Urinary bladder (tissue), 4 donors: ENCODE measurements around the gene GUF1. TPM values are rescaled to one million over a fixed set of nuclear protein-coding genes. Genes with fewer than 3 reads are reported as not detected.
"Not testable (repeated sequence)": the region's sequence is repeated elsewhere in the genome, so short reads cannot be mapped to it uniquely, and the experiment has no call there.

Experiments used
- DNase-seq: peaks from one replicate; pipeline ENCODE4 v3.0.0-alpha.2; 2015; ENCODE audit errors: extremely low spot score
- H3K27ac ChIP-seq: one replicate; pipeline ENCODE4 v1.5.1; 2013; ENCODE audit warnings: low read depth, mild to moderate bottlenecking, moderate library complexity
- H3K36me3 ChIP-seq: one replicate; pipeline ENCODE4 v1.6.1; 2013; ENCODE audit warnings: mild to moderate bottlenecking, moderate library complexity; ENCODE audit not compliant: insufficient read depth
- H3K4me1 ChIP-seq: one replicate; pipeline ENCODE4 v1.6.1; 2013; ENCODE audit warnings: mild to moderate bottlenecking, moderate library complexity; ENCODE audit not compliant: insufficient read depth
- H3K4me3 ChIP-seq: one replicate; pipeline ENCODE4 v1.5.1; 2013; ENCODE audit warnings: low read depth, low read length
- WGBS: extraction: QIAGEN DNeasy Blood & Tissue Kit; methylation state at CpG from one replicate; pipeline ENCODE4 v1.1.7; 2013; 5-methylcytosine and 5-hydroxymethylcytosine counted together
- polyA plus RNA-seq: library from polyadenylated mRNA; stranded (reverse); fragments of 200-250 nt; gene quantifications from one replicate; pipeline ENCODE4 v1.2.3, GENCODE V29; 2013
- total RNA-seq: library from RNA; depleted of rRNA; stranded (reverse); fragments of >200 nt; gene quantifications from one replicate; pipeline ENCODE4 v1.2.3, GENCODE V29; 2014
- donor health status: healthy with polysubstance abuse.
- donor health status: healthy.

GUF1 gene
- total and polyA plus RNA-seq, 2 donors = 10.3 to 30.8 TPM

- Histone ChIP-seq H3K4me1 (no peaks in the 10 kb centered on the region), H3K4me3 (peak overlapping the region; percentile 81), H3K27ac (no peak overlapping the region), H3K36me3 (no peaks in the 10 kb centered on the region)
- DNase-seq = peak; percentile 2
- WGBS = 1% methylated on average over 9 of the region's 9 CpGs
Observed at GRCh38 chr4:44725726-44726037, 47.5 kb downstream of the GUF1 start.

- H3K27ac ChIP-seq = peak within 1 kb of the TSS; percentile 65
- H3K4me1 ChIP-seq = no peaks in the 10 kb centered on the region
- H3K36me3 ChIP-seq = no peaks in the 10 kb centered on the region
- peak; percentile 80 for DNase-seq
- H3K4me3 ChIP-seq = peak within 1 kb of the TSS; percentile 81
- WGBS = under 1% methylated on average over 65 of the region's 65 CpGs
Observed at GRCh38 chr4:44726038-44726871, 48.0 kb downstream of the GUF1 start, which contains the start of gene GNPDA2. Gene GNPDA2, minus strand, starts transcription at chr4:44726556. Its CDS starts 4,349 bp downstream, at chr4:44722207.

- 83% methylated on average over 6 of the region's 6 CpGs for WGBS
- Histone ChIP-seq H3K4me1 (no peaks in the 10 kb centered on the region), H3K4me3 (no peak overlapping the region), H3K27ac (no peak overlapping the region), H3K36me3 (no peaks in the 10 kb centered on the region)
- peak; percentile 1 for DNase-seq
Observed at GRCh38 chr4:44727471-44727870, 49.3 kb downstream of the GUF1 start.

- 94% methylated on average over 9 of the region's 9 CpGs for WGBS
- not testable (repeated sequence) for H3K27ac ChIP-seq, DNase-seq, H3K4me1 ChIP-seq, H3K4me3 ChIP-seq, H3K36me3 ChIP-seq
Observed at GRCh38 chr4:44728694-44729093, 50.5 kb downstream of the GUF1 start.

- no peak for DNase-seq
- 92% methylated on average over 2 of the region's 2 CpGs for WGBS
- no peaks in the 10 kb centered on the region for H3K4me1 ChIP-seq
- no peaks in the 10 kb centered on the region for H3K36me3 ChIP-seq
- H3K4me3 ChIP-seq = no peak overlapping the region
- no peak overlapping the region for H3K27ac ChIP-seq
Observed at GRCh38 chr4:44736900-44737299, 58.7 kb downstream of the GUF1 start.

GRCh38 chr4:44738615-44739014, 60.4 kb downstream of the GUF1 start:
- Histone ChIP-seq H3K36me3 (no peaks in the 10 kb centered on the region), H3K4me3 (no peak overlapping the region), H3K4me1 (no peaks in the 10 kb centered on the region), H3K27ac (no peak overlapping the region)
- no peak for DNase-seq
- WGBS = 33% methylated on average over 2 of the region's 2 CpGs

- WGBS = 75% methylated on average over 2 of the region's 2 CpGs
- Histone ChIP-seq H3K4me1 (no peaks in the 10 kb centered on the region), H3K27ac (no peak overlapping the region), H3K36me3 (no peaks in the 10 kb centered on the region), H3K4me3 (no peak overlapping the region)
- DNase-seq = no peak
Observed at GRCh38 chr4:44740201-44740600, 62.0 kb downstream of the GUF1 start.

Other genes with a start within 250 kb of the GUF1 start
- gene KCTD8, start 229.6 kb upstream of the GUF1 start, total RNA-seq = 0.26 TPM
- 0.13 TPM for gene KCTD8, start 229.6 kb upstream of the GUF1 start, polyA plus RNA-seq
- not detected for gene YIPF7, start 26.8 kb upstream of the GUF1 start, total RNA-seq
- 0.09 TPM for gene YIPF7, start 26.8 kb upstream of the GUF1 start, polyA plus RNA-seq
- 48.8 TPM for gene GNPDA2, start 48.1 kb downstream of the GUF1 start, total RNA-seq
- gene GNPDA2, start 48.1 kb downstream of the GUF1 start, polyA plus RNA-seq = 22.7 TPM